GM21825 (cell line): ENCODE data around the gene PRTG.
"Not testable (repeated sequence)": the region's sequence is repeated elsewhere in the genome, so short reads cannot be mapped to it uniquely, and the experiment has no call there.

ENCODE experiments used
- ATAC-seq: cut with Tn5 transposase; IDR thresholded peaks from one replicate; pipeline ENCODE4 v1.9.1; 2021; ENCODE audit warnings: mild to moderate bottlenecking, moderate library complexity; ENCODE audit not compliant: unreplicated experiment

Gene PRTG

GRCh38 chr15:55743729-55744655 is 1.0 kb upstream of the PRTG start:
- no peak for ATAC-seq

- ATAC-seq: no peak
Measured at GRCh38 chr15:55742498-55742926, 440 bp downstream of the PRTG start.

GRCh38 chr15:55741833-55742497 is 987 bp downstream of the PRTG start:
- ATAC-seq: no peak

GRCh38 chr15:55740981-55741832 is 1.7 kb downstream of the PRTG start:
- no peak for ATAC-seq

- ATAC-seq: no peak
Measured at GRCh38 chr15:55740359-55740878, 2.5 kb downstream of the PRTG start.

- ATAC-seq: no peak
Measured at GRCh38 chr15:55739641-55740040, 3.3 kb downstream of the PRTG start.

- ATAC-seq: no peak
Measured at GRCh38 chr15:55738715-55739114, 4.2 kb downstream of the PRTG start.

GRCh38 chr15:55737373-55737772 is 5.6 kb downstream of the PRTG start:
- no peak for ATAC-seq

- ATAC-seq: no peak
Measured at GRCh38 chr15:55736756-55737155, 6.2 kb downstream of the PRTG start.

GRCh38 chr15:55734641-55735040 is 8.3 kb downstream of the PRTG start:
- no peak for ATAC-seq

GRCh38 chr15:55733461-55733860 is 9.5 kb downstream of the PRTG start:
- ATAC-seq: not testable (repeated sequence)

- no peak for ATAC-seq
Measured at GRCh38 chr15:55721554-55722185, 21.3 kb downstream of the PRTG start.

GRCh38 chr15:55715355-55716076 is 27.4 kb downstream of the PRTG start:
- ATAC-seq: no peak

- ATAC-seq: no peak
Measured at GRCh38 chr15:55714064-55714463, 28.9 kb downstream of the PRTG start.

- no peak for ATAC-seq
Measured at GRCh38 chr15:55712363-55712762, 30.6 kb downstream of the PRTG start.

- ATAC-seq: no peak
Measured at GRCh38 chr15:55710286-55710685, 32.7 kb downstream of the PRTG start.

GRCh38 chr15:55709458-55709857 is 33.5 kb downstream of the PRTG start:
- no peak for ATAC-seq

GRCh38 chr15:55708720-55709119 is 34.2 kb downstream of the PRTG start:
- no peak for ATAC-seq

- ATAC-seq: no peak
Measured at GRCh38 chr15:55707951-55708350, 35.0 kb downstream of the PRTG start.

- no peak for ATAC-seq
Measured at GRCh38 chr15:55707518-55707917, 35.4 kb downstream of the PRTG start.
